A673 (cell line): ENCODE results near the gene RPH3AL.

ENCODE experiments used
- EZH2 ChIP-seq: fragments of 200-600 bp; sonication (generic); IDR thresholded peaks from 2 replicates; pipeline ENCODE4 v1.6.1; 2017; ENCODE audit warnings: borderline replicate concordance, low read depth, mild to moderate bottlenecking, mixed read lengths, antibody characterized with exemption, low read length; ENCODE audit not compliant: poor library complexity, severe bottlenecking
- TF ChIP-seq, protein P1 (sequence below): fragments of 300-800, 200-600 bp; sonication (generic); conservative IDR thresholded peaks from 2 replicates; pipeline ENCODE4 v1.5.1; 2017; ENCODE audit warnings: low read depth, mild to moderate bottlenecking, antibody characterized with exemption, low read length, moderate library complexity, mixed read lengths

DNA sequence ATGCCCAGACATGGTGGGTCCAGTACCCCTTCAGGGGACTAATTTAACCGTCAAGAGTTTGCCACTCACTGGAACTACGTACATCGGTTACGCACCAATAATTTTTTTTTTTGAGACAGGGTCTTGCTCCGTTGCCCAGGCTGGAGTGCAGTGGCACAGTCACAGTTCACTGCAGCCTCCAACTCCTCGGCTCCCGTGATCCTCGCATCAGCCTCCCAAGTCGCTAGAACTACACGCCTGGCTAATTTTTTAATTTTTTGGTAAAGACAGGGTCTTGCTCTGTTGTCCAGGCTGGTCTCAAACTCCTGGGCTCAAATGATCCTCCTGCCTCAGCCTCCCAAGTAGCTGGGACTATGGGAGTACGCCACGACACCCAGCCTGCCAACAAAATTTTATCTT is 15.6 kb downstream of the RPH3AL start:
- TF ChIP-seq, protein P1, sequence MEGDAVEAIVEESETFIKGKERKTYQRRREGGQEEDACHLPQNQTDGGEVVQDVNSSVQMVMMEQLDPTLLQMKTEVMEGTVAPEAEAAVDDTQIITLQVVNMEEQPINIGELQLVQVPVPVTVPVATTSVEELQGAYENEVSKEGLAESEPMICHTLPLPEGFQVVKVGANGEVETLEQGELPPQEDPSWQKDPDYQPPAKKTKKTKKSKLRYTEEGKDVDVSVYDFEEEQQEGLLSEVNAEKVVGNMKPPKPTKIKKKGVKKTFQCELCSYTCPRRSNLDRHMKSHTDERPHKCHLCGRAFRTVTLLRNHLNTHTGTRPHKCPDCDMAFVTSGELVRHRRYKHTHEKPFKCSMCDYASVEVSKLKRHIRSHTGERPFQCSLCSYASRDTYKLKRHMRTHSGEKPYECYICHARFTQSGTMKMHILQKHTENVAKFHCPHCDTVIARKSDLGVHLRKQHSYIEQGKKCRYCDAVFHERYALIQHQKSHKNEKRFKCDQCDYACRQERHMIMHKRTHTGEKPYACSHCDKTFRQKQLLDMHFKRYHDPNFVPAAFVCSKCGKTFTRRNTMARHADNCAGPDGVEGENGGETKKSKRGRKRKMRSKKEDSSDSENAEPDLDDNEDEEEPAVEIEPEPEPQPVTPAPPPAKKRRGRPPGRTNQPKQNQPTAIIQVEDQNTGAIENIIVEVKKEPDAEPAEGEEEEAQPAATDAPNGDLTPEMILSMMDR: no peak
- TF ChIP-seq EZH2: no peak
